ENCODE measurements around the gene FAM163A. TPM values are rescaled to one million over a fixed set of nuclear protein-coding genes. Genes with fewer than 3 reads are reported as not detected.
A peak's percentile ranks its signal among the peaks of the same experiment; 100 is the strongest.

Gene FAM163A
- polyA plus RNA-seq, 5 donors: 0.06 to 0.22 (median 0.10) TPM

- no peak for DNase-seq
Observed at GRCh38 chr1:179750630-179751029, 7.5 kb downstream of the FAM163A start.

- no peak for DNase-seq
Observed at GRCh38 chr1:179753061-179753460, 10.0 kb downstream of the FAM163A start.

- no peak for DNase-seq
Observed at GRCh38 chr1:179754041-179754624, 11.0 kb downstream of the FAM163A start.

- DNase-seq: no peak
Observed at GRCh38 chr1:179757933-179758332, 14.8 kb downstream of the FAM163A start.

- no peak for DNase-seq
Observed at GRCh38 chr1:179760521-179760920, 17.4 kb downstream of the FAM163A start.

- DNase-seq: no peak
Observed at GRCh38 chr1:179761296-179761695, 18.2 kb downstream of the FAM163A start.

GRCh38 chr1:179761846-179762640 lies 19.0 kb downstream of the FAM163A start:
- DNase-seq: no peak

GRCh38 chr1:179767177-179767581 lies 24.1 kb downstream of the FAM163A start:
- DNase-seq: no peak

GRCh38 chr1:179767996-179768395 lies 24.9 kb downstream of the FAM163A start:
- DNase-seq: no peak

- DNase-seq: no peak
Observed at GRCh38 chr1:179770887-179771502, 27.9 kb downstream of the FAM163A start.

- DNase-seq: no peak
Observed at GRCh38 chr1:179773264-179773663, 30.2 kb downstream of the FAM163A start.

- DNase-seq: no peak
Observed at GRCh38 chr1:179774000-179774399, 30.9 kb downstream of the FAM163A start.

GRCh38 chr1:179774566-179774965 lies 31.5 kb downstream of the FAM163A start:
- DNase-seq: no peak

GRCh38 chr1:179775009-179775408 lies 31.9 kb downstream of the FAM163A start:
- no peak for DNase-seq

GRCh38 chr1:179776831-179777230 lies 33.7 kb downstream of the FAM163A start:
- DNase-seq: no peak

- no peak for DNase-seq
Observed at GRCh38 chr1:179777731-179778130, 34.6 kb downstream of the FAM163A start.

- DNase-seq: no peak
Observed at GRCh38 chr1:179779645-179780272, 36.7 kb downstream of the FAM163A start.

GRCh38 chr1:179781962-179782361 lies 38.9 kb downstream of the FAM163A start:
- DNase-seq: peak; percentile 17 to 36

- DNase-seq: no peak
Observed at GRCh38 chr1:179785031-179785431, 41.9 kb downstream of the FAM163A start.

- no peak for DNase-seq
Observed at GRCh38 chr1:179785728-179786127, 42.6 kb downstream of the FAM163A start.

- DNase-seq: no peak
Observed at GRCh38 chr1:179786815-179787685, 44.0 kb downstream of the FAM163A start.

GRCh38 chr1:179788259-179788658 lies 45.2 kb downstream of the FAM163A start:
- DNase-seq: no peak
